ENCODE results near the gene NAP1L4.
"Not testable (repeated sequence)": the region's sequence is repeated elsewhere in the genome, so short reads cannot be mapped to it uniquely, and the experiment has no call there.

NAP1L4 gene

GRCh38 chr11:2921742-2922493, 70.2 kb downstream of the NAP1L4 start:
- DNase-seq (ENCODE audit: low read depth): no peak

DNA sequence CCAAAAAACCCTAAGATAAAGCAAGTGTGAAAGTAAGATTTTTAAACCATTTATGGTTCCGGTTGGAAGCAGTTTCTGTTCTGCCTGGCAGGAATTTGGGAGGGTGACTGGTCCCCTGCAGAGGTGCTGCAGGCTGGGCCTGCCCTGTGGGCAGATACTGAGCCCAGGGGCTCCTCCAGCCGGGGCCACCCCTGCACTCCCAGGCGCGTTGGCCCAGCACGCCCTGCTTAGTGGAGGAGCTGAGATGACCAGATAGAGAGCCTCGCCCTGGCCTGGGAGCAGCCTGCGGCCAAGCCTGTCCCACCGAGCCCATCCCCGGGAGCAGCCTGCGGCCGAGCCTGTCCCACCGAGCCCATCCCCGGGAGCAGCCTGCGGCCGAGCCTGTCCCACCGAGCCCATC, 70.9 kb downstream of the NAP1L4 start:
- no peak for DNase-seq (ENCODE audit: low read depth)

DNA sequence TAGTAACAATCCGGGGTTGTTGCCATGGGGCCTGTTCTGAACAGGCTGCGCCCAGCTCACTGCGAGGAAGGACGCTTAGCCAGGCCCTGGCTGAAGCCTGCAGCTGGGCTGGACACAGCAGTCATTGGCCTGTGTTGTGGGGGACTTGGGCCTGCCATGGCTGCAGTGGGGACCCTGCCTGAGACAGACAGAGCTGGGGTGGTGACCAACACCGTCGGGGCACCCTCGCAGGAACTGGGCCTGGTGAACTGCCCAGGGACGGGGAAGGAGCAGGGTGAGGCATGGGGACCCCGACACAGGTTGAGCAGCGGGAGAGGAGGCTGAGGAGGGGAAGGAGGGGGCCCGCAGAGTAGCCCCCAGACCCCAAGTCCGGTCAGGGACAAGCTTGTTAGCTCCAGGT, 71.8 kb downstream of the NAP1L4 start:
- no peak for DNase-seq (ENCODE audit: low read depth)

DNA sequence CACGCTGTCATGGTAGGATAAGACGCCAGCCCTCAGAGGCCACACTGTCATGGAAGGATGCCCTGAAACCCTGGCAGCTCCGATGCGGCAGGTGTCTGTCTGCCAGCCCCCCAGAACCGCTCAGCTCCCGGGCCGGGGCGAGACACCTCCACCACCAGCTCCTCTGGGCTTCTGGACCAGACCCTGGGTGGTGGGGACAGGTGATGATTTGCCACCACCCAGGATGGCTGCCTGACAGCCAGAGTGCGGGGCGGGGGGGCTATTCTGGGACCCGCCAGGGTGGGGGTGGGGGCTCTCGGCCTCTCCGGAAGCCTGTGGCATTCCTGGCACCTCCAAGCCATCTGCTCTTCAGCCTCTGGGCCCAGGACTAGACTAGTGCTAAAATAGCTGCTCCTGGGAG, 72.3 kb downstream of the NAP1L4 start:
- DNase-seq (ENCODE audit: low read depth): no peak

- DNase-seq (ENCODE audit: low read depth): no peak
These were observed 72.9 kb downstream of the NAP1L4 start for GRCh38 chr11:2919188-2919587.

GRCh38 chr11:2917842-2918490, 74.2 kb downstream of the NAP1L4 start:
- DNase-seq (ENCODE audit: low read depth): no peak

DNA sequence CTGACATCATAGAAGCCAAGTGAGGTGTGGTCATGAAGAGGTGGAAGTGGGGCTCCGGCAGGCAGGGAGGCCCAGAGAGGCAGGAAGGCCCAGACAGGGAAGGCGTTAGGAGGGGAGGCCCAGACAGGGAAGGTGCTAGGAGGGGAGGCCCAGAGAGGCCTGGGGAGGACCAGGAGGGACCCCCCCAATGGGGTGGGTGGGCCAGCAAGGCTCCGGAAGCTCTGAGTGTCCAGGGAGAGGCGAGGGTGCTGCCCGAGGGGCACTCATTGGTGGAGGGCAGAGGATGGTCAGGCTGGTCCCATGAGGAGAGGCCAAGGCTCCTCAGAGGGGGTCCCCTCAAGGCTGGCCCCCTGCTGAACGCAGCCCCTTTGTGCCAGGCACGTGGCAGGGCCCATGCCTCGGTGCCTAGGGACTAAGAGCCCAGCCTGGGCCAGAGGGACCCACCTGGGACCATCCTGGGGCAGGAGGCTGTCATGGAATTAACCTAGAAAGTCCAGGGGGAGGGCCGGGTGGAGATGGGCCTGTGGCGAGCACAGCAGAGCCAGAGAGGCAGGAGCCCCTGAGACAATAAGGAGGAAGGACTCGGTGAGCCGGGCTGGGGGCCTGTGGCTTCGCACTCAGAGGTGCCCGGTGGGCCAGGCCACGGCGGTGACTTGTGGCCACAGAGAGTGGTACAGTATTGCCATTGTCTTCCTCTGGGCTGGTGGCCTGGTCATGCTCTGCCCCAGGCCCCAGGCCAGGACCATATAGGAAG, 75.1 kb downstream of the NAP1L4 start:
- no peak for DNase-seq (ENCODE audit: low read depth)

DNA sequence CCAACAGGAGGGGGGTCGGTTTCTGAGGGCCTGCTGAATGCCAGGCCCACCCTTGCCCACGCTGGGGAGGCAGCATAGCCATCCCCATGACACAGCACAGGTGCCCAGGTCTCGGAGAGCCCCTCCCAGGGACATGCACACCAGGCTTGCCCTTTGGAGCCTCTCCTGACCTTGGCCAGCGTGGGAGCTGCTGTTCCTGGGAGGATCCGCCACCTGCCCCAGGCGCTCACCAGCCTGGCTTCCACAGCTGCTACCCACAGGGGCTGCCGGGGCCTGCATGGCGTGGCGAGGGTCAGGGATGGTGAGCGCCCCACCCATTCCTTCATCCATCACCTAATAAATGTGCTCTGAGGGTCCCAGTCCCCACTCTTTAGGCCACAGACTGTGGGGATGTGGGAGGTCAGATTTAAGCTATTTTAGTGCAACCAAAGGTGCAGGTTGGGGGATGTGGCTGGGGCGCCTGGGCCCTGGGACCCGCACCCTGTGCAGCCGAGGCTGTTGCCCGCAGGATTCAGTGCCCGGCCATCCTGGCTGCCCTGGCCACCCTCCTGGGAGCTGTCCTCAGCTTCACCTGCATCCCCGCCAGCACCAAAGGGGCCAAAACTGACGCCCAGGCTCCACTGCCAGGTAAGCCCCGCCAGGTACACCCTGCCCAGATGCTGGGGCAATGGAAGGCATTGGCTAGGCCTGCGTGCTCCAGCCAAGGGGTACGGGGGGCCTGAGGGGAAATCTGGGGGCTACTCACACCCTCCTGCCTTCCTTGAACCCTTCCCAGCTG, 75.8 kb downstream of the NAP1L4 start:
- DNase-seq (ENCODE audit: low read depth): no peak

DNA sequence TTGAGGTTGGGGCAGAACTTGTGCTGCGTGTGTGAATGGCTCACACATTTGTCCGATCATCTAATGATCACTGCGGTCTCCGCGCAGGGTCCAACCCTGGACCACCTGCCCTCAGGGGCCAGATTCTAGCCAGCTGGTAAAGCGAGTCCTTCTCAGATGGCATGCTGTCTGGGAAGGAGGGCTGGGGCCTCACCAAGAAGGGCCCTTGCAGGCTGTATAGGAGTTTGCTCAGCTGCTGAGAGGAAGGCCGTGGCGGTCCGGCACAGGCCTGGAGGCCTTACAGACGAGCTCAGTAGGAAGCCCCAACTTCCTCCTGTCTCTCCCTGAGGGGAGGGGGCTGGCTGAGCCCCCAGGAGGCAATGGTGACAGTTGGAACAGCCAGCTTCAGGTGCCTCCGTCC, 76.7 kb downstream of the NAP1L4 start:
- DNase-seq (ENCODE audit: low read depth): no peak

DNA sequence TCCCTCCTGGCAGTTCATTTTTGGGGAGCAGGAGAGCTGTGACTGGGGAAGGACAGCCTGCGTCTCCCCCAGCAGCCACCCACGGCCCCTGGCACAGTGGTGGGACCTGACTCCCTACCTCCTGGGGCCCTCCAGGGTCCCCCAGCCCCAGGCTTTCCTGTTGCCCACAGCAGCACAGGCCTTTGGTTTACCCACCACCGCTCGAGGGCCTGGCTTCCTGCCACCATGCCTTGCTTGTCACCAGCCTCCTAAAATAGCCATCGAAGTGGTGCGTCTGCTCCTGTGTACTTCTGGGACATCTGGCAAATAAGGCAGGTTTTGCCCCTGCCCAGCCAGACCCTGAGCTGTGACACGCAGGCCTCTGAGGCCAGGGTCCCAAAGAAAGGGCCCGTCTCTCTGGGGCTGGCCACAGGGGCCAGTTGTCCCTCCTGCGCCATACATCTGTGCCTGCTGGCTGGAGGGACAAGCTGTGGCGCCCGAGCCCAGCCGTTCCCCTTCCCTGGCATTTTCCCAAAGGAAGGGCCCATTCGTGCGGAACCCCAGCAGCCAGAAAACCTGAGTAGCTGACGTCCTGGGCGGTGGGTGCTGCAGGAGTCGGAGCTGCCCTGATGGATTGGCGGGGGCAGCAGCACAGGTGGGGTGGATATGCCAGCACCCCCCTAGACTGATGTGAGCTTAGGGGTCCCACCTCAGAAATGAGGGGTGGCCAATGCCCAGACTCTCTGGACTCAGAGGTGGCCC, 77.5 kb downstream of the NAP1L4 start:
- DNase-seq (ENCODE audit: low read depth): no peak

- no peak for DNase-seq (ENCODE audit: low read depth)
These were observed 78.4 kb downstream of the NAP1L4 start for GRCh38 chr11:2913776-2914175.

DNA sequence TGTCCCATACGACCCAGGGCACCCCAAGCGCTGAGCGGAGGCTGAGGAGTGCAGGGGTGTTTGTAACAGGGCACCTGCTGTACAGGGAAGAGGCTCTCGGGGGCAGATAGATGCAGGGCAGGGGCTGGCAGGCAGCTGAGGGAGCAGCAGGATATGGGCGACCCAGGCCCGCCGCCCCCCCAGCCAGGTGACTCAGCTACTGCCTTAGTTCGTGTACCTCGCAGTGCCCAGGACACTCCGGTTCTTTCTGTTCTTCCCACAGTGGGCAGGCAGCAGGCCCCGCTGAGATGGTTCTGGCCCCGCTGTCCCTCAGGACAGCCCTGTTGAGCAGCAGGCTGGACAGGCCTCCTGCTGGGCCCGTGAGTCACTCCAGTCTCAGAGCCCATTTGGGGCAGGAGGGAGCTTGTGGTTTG, 79.1 kb downstream of the NAP1L4 start:
- DNase-seq (ENCODE audit: low read depth): no peak

DNA sequence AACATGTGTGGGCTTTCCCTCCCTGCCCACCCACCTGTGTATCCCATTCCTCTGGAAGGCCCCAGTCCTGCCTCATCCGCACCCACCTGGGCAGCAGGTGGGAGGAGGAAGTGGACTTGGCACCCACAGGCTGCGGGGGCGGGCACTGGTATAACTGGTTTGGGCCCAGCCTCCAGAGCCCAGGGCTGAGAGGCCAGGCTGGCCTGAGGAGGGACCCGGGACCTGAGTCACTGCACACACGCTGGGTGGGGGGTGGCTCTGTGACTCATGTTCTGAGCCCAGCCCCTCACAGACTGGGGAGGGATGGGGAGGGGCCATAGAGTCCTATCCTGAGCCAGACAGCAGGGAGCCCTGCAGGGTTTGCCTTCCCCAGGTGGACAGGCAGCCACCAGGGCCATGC, 79.6 kb downstream of the NAP1L4 start:
- no peak for DNase-seq (ENCODE audit: low read depth)

DNA sequence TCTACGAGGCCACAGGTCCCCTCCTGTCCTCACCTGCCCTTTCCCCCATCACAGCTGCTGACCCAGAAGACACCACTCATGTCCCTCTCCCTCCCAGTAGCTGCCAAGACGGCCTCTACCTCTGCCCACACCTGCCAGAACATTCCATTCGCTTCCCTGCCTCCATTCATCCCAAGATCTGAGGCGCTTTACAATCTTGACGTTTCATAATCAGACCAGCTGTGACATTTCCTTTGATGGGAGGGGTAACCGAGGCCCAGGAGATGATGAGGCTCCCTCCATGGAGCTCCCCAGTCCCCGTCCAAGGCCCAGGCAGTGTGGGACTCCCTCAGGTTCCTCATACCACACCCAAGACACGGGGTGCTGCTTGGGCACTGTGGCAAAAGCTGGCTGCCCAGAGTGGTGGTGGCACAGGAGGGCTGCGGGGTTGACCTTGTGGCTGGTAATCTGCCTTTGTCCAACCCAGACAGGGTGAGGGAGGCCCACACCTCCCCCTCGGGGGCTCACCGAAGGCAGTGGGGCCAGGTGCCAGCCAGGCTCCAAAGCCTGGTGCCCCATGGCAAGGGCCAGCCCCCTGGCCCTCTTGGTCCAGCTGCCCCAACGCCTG, 80.2 kb downstream of the NAP1L4 start:
- DNase-seq (ENCODE audit: low read depth): no peak

DNA sequence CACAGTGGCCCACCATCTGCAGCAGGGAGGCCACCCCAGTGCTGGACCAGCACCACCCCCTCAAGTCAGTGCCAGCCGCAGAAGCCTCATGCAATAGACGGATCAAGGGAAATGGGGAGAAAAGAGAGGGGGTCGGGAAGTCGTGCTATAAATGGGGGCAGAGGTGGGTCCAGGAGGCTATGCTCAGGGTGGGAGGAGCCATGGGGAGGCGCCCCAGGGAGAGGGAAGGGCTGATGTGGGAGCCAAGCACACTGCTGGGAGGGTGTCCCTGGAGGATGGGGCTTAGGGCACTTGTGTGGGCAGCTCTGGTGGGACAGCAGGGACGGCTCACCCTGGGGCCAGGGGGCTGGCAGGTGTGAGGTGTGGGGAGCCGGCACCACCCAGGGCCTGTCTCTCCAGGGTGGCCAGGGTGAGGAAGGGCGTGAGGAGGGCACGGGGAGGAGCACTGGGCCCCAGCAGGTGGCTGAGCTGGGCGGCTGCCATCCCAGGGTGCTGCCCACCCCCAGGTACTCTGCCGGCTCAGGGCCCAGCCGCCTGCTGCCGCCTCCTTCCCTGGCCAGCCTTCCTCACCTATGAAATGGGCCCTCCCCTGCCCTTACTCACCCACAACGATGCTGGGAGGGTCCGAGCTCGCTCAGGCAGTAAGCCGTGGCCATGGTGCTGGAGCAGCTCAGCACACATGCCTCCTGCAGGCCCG, 80.9 kb downstream of the NAP1L4 start:
- no peak for DNase-seq (ENCODE audit: low read depth)

GRCh38 chr11:2910401-2910955, 81.7 kb downstream of the NAP1L4 start:
- DNase-seq (ENCODE audit: low read depth): no peak

DNA sequence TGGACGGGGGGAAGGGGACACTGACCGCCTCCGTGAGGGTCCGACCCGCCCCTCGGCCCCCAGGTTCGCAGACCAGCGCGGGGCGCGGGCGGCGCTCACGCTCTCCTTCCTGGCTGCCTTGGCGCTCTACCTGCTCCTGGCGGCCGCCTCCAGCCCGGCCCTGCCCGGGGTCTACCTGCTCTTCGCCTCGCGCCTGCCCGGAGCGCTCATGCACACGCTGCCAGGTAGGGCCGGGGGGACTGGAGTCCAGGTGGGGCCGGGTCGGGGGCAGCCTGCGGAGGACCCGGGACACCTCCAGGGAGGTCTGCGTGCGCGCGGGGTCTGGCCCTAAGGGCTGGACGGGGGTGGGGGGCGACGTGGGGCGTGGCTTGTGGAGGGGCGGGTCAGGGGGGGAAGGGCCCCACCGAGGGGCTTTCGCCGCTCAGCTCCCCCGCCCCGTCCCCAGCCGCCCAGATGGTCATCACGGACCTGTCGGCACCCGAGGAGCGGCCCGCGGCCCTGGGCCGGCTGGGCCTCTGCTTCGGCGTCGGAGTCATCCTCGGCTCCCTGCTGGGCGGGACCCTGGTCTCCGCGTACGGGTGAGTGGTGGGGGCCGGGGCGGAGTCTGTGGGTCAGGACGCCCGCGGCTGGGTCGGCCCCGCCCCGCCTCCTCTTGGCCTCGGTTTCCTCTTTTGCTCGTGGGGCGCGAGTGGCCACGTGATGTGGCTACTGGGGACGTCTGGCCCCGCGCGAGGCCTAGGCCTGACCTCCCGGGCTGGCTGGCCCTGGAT, 82.8 kb downstream of the NAP1L4 start:
- DNase-seq (ENCODE audit: low read depth): no peak

- DNase-seq (ENCODE audit: low read depth): no peak
These were observed 84.0 kb downstream of the NAP1L4 start for GRCh38 chr11:2908130-2908529.

GRCh38 chr11:2905299-2905698, 86.8 kb downstream of the NAP1L4 start:
- not testable (repeated sequence) for DNase-seq (ENCODE audit: low read depth)

Data from HS-27A (cell line).